Sigmoid colon (tissue), 7 donors: ENCODE results near the gene USH1G. TPM values are rescaled to one million over a fixed set of nuclear protein-coding genes. Genes with fewer than 3 reads are reported as not detected.

Experiments
- DNase-seq: peaks from one replicate; pipeline ENCODE4 v3.0.0-alpha.2; 2019
- H3K27ac ChIP-seq, 4 donors: fragments of 200-600 bp; sonication (generic); one replicate each; pipeline ENCODE4 v1.5.1; 2016 to 2019; ENCODE audit warnings: mild to moderate bottlenecking in 1 of 4
- H3K27me3 ChIP-seq, 3 donors: fragments of 200-600 bp; sonication (generic); one replicate each; pipeline ENCODE4 v1.5.1; 2019; ENCODE audit warnings: mild to moderate bottlenecking in 1 of 3
- H3K36me3 ChIP-seq, 4 donors: fragments of 200-600 bp; sonication (generic); one replicate each; pipeline ENCODE4 v1.5.1; 2016 to 2019
- H3K4me1 ChIP-seq, 4 donors: fragments of 200-600 bp; sonication (generic); one replicate each; pipeline ENCODE4 v1.5.1; 2017 to 2019
- H3K4me3 ChIP-seq, 4 donors: fragments of 200-600 bp; sonication (generic); one replicate each; pipeline ENCODE4 v1.5.1; 2017 to 2019; ENCODE audit warnings: mild to moderate bottlenecking in 2 of 4, moderate library complexity in 1 of 4
- H3K9me3 ChIP-seq, 4 donors: fragments of 200-600 bp in 3 of 4; sonication (generic) in 3 of 4; one replicate each; pipeline versions ENCODE4 v1.5.1 to v1.6.1; 2013 to 2019
- CTCF ChIP-seq, 4 experiments: fragments of 450-650 bp in 3 of 4; fragments of 200-600 bp in 1 of 4; IDR thresholded peaks; one replicate each; pipeline ENCODE4 v1.5.1; 2016 to 2019; ENCODE audit warnings: antibody characterized with exemption in 4 of 4, mild to moderate bottlenecking in 3 of 4, moderate library complexity in 2 of 4
- EP300 ChIP-seq, 4 donors: sonication (generic); formaldehyde crosslinking; IDR thresholded peaks; one replicate each; pipeline ENCODE4 v1.6.1; 2017; ENCODE audit warnings: antibody characterized with exemption in 4 of 4
- POLR2A ChIP-seq, 2 donors: fragments of 450-650 bp; IDR thresholded peaks; one replicate each; pipeline ENCODE4 v1.6.1; 2016; ENCODE audit warnings: antibody characterized with exemption in 2 of 2, mild to moderate bottlenecking in 2 of 2, moderate library complexity in 2 of 2
- POLR2AphosphoS5 ChIP-seq, 4 donors: sonication (generic); formaldehyde crosslinking; IDR thresholded peaks; one replicate each; pipeline ENCODE4 v1.6.1; 2017; ENCODE audit warnings: antibody characterized with exemption in 4 of 4
- WGBS, 2 donors: extraction: QIAGEN DNeasy Blood & Tissue Kit; methylation state at CpG; one replicate each; pipeline ENCODE4 v1.1.7; 2013; 5-methylcytosine and 5-hydroxymethylcytosine counted together
- intact Hi-C: fragments of 100-400 bp; cut with DNase I; formaldehyde crosslinking; loops from one replicate; pipeline ENCODE4 v1.15.1; 2023
- polyA plus RNA-seq, 3 donors: library from polyadenylated mRNA; stranded (reverse); fragments of 200-250 nt; gene quantifications; one replicate each; pipeline ENCODE4 v1.2.3, GENCODE V29; 2013
- total RNA-seq, 4 donors: library from RNA; depleted of rRNA; stranded (reverse); fragments of >200 nt; gene quantifications; one replicate each; pipeline ENCODE4 v1.1.0, GENCODE V29; 2016
- donor health status: healthy with polysubstance abuse.
- donor health status: Bipolar disorder and iron deficiency.
- donor health status: healthy.

USH1G gene
- total and polyA plus RNA-seq, 7 donors: 0.09 TPM; not detected in 6

- Histone ChIP-seq H3K27me3 (peaks cover 36 to 90% (median 60%) of the 10 kb centered on the region in 3 donors), H3K36me3 (no peaks in the 10 kb centered on the region), H3K4me1 (peaks cover 0 to 26% (median 22%) of the 10 kb centered on the region in 4 donors), H3K9me3 (no peaks in the 10 kb centered on the region), H3K4me3 (no peak overlapping the region), H3K27ac (no peak overlapping the region)
- DNase-seq: no peak
- intact Hi-C loops: no loop called here
- 70 to 73% methylated on average over 3 of the region's 3 CpGs for WGBS, 2 donors
- no peak for TF ChIP-seq EP300 (IDR thresholded peaks at IDR 0.05)
Observed at GRCh38 chr17:74925242-74925641, 2.2 kb upstream of the USH1G start.

- peak within 1 kb of the TSS; percentile 8 to 38 (median 30) for H3K4me3 ChIP-seq
- TF ChIP-seq POLR2AphosphoS5 (IDR thresholded peaks at IDR 0.05): no peak
- no peak for TF ChIP-seq POLR2A (IDR thresholded peaks at IDR 0.05)
- TF ChIP-seq EP300 (IDR thresholded peaks at IDR 0.05): no peak
- no peak for TF ChIP-seq CTCF (IDR thresholded peaks at IDR 0.05)
- intact Hi-C loops: no loop called here
- H3K36me3 ChIP-seq: no peaks in the 10 kb centered on the region
- no peak within 1 kb of the TSS for H3K27ac ChIP-seq
- DNase-seq: no peak
- no peaks in the 10 kb centered on the region for H3K9me3 ChIP-seq
- peaks cover 0 to 26% (median 22%) of the 10 kb centered on the region in 4 donors for H3K4me1 ChIP-seq
- 3 to 10% methylated on average over 54 of the region's 54 CpGs for WGBS, 2 donors
- peaks cover 36 to 92% (median 66%) of the 10 kb centered on the region in 3 donors for H3K27me3 ChIP-seq
Observed at GRCh38 chr17:74924250-74924948, 1.3 kb upstream of the USH1G start, which contains the start of gene OTOP2. Gene OTOP2, plus strand, starts transcription at chr17:74924273. Its CDS starts 360 bp downstream, at chr17:74924633.

GRCh38 chr17:74923538-74924249 lies 639 bp upstream of the USH1G start:
- no peaks in the 10 kb centered on the region for H3K36me3 ChIP-seq
- H3K9me3 ChIP-seq: no peaks in the 10 kb centered on the region
- H3K27ac ChIP-seq: no peak overlapping the region
- intact Hi-C loops: loop anchor here (1.0 kb wide), 1 partner anchor 35 kb away; no protein-coding TSS in a partner anchor
- peak overlapping the region in 3 of 4 donors; percentile 24 to 38 (median 35) for H3K4me3 ChIP-seq
- 3% methylated on average over 59 of the region's 59 CpGs for WGBS, 2 donors
- H3K27me3 ChIP-seq: peaks cover 36 to 92% (median 69%) of the 10 kb centered on the region in 3 donors
- no peak for DNase-seq
- H3K4me1 ChIP-seq: peaks cover 0 to 26% (median 22%) of the 10 kb centered on the region in 4 donors
- peak; percentile 27 to 72 (median 41) for TF ChIP-seq CTCF (IDR thresholded peaks at IDR 0.05)
- TF ChIP-seq POLR2AphosphoS5 (IDR thresholded peaks at IDR 0.05): no peak
- TF ChIP-seq POLR2A (IDR thresholded peaks at IDR 0.05): no peak
- no peak for TF ChIP-seq EP300 (IDR thresholded peaks at IDR 0.05)

- H3K4me3 ChIP-seq: no peak overlapping the region
- no peak for DNase-seq
- peaks cover 36 to 77% (median 74%) of the 10 kb centered on the region in 3 donors for H3K27me3 ChIP-seq
- intact Hi-C loops: no loop called here
- TF ChIP-seq POLR2A (IDR thresholded peaks at IDR 0.05) (no peak), POLR2AphosphoS5 (IDR thresholded peaks at IDR 0.05) (no peak), EP300 (IDR thresholded peaks at IDR 0.05) (no peak), CTCF (IDR thresholded peaks at IDR 0.05) (no peak)
- peaks cover 0 to 26% (median 22%) of the 10 kb centered on the region in 4 donors for H3K4me1 ChIP-seq
- no peak overlapping the region for H3K27ac ChIP-seq
- H3K9me3 ChIP-seq: no peaks in the 10 kb centered on the region
- 37 to 61% methylated on average over 6 of the region's 6 CpGs for WGBS, 2 donors
- H3K36me3 ChIP-seq: no peaks in the 10 kb centered on the region
Observed at GRCh38 chr17:74922172-74922571, 883 bp downstream of the USH1G start.

- Histone ChIP-seq H3K36me3 (no peaks in the 10 kb centered on the region), H3K27ac (no peak overlapping the region), H3K4me1 (peaks cover 0 to 26% (median 22%) of the 10 kb centered on the region in 4 donors), H3K9me3 (no peaks in the 10 kb centered on the region), H3K4me3 (no peak overlapping the region), H3K27me3 (peaks cover 36 to 78% (median 73%) of the 10 kb centered on the region in 3 donors)
- DNase-seq: no peak
- TF ChIP-seq POLR2A (IDR thresholded peaks at IDR 0.05): no peak
- TF ChIP-seq CTCF (IDR thresholded peaks at IDR 0.05): no peak
- no peak for TF ChIP-seq POLR2AphosphoS5 (IDR thresholded peaks at IDR 0.05)
- no peak for TF ChIP-seq EP300 (IDR thresholded peaks at IDR 0.05)
- intact Hi-C loops: no loop called here
- WGBS, 2 donors: 93% methylated on average over 2 of the region's 2 CpGs
Observed at GRCh38 chr17:74921769-74922168, 1.3 kb downstream of the USH1G start.
